ENCODE measurements around the gene HIVEP2.

HIVEP2 gene

DNA sequence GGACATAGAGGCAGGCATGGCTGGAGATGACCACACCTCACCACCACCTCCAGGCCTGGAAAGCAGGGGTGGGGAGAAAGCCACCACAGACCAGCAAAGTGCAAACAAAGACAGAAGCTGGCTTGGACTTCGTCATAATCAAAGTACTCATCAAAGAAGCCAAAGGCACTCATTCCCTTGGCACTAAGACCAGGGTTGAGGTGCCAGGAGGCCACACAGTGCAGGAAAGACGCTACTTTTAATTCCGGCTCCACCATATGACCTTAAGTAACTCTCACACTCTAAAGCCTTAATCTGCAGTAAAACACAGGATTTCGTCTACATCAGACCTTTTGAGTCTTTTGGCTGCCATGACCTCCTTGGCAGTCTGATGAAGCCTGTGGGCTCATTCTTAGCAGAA, 123.1 kb downstream of the HIVEP2 start:
- Histone ChIP-seq H2BK5ac (ENCODE audit: low read length) (no peak overlapping the region), H3K79me2 (ENCODE audit: control insufficient read depth, insufficient read depth, low read length) (no peaks in the 10 kb centered on the region), H3K4me2 (ENCODE audit: low read length) (no peak overlapping the region), H3K27ac (ENCODE audit: low read depth, low read length) (no peak overlapping the region), H3K9ac (ENCODE audit: low read length) (no peak overlapping the region), H4K8ac (ENCODE audit: low read depth, low read length) (no peak overlapping the region), H2BK15ac (replicated peaks; ENCODE audit: low read depth) (no peak overlapping the region), H2BK120ac (ENCODE audit: low read depth, low read length) (no peak overlapping the region), H3K27me3 (ENCODE audit: insufficient read depth, low read length, poor library complexity) (no peaks in the 10 kb centered on the region), H3K4me1 (ENCODE audit: control insufficient read depth, low read depth, low read length) (peaks cover 4% of the 10 kb centered on the region), H4K5ac (ENCODE audit: low read length) (no peak overlapping the region), H3K79me1 (ENCODE audit: low read length) (peaks cover 2% of the 10 kb centered on the region), H3K56ac (ENCODE audit: low read length) (no peak overlapping the region), H3K23ac (ENCODE audit: low read length) (peak overlapping the region; percentile 6), H3K4ac (ENCODE audit: low read depth, low read length) (no peak overlapping the region), H3K18ac (ENCODE audit: low read length) (no peak overlapping the region), H3K4me3 (ENCODE audit: low read length) (no peak overlapping the region), H2AK5ac (ENCODE audit: low read length) (no peak overlapping the region), H3K36me3 (ENCODE audit: control insufficient read depth, insufficient read depth, low read length) (no peaks in the 10 kb centered on the region)
- WGBS (ENCODE audit: extremely low coverage, insufficient coverage, low lambda C conversion rate) = no CpG with 5 or more reads among the region's 4 CpGs
- DNase-seq = no peak

GRCh38 chr6:142821164-142821716, 123.7 kb downstream of the HIVEP2 start:
- Histone ChIP-seq H3K4me3 (ENCODE audit: low read length) (no peak overlapping the region), H3K79me2 (ENCODE audit: control insufficient read depth, insufficient read depth, low read length) (no peaks in the 10 kb centered on the region), H3K18ac (ENCODE audit: low read length) (no peak overlapping the region), H3K4ac (ENCODE audit: low read depth, low read length) (no peak overlapping the region), H2AK5ac (ENCODE audit: low read length) (no peak overlapping the region), H3K56ac (ENCODE audit: low read length) (no peak overlapping the region), H4K5ac (ENCODE audit: low read length) (no peak overlapping the region), H3K4me1 (ENCODE audit: control insufficient read depth, low read depth, low read length) (peaks cover 4% of the 10 kb centered on the region), H3K4me2 (ENCODE audit: low read length) (no peak overlapping the region), H2BK5ac (ENCODE audit: low read length) (no peak overlapping the region), H2BK120ac (ENCODE audit: low read depth, low read length) (no peak overlapping the region), H2BK15ac (replicated peaks; ENCODE audit: low read depth) (no peak overlapping the region), H3K27ac (ENCODE audit: low read depth, low read length) (no peak overlapping the region), H3K36me3 (ENCODE audit: control insufficient read depth, insufficient read depth, low read length) (no peaks in the 10 kb centered on the region), H3K23ac (ENCODE audit: low read length) (no peak overlapping the region), H3K9ac (ENCODE audit: low read length) (no peak overlapping the region), H4K8ac (ENCODE audit: low read depth, low read length) (no peak overlapping the region), H3K27me3 (ENCODE audit: insufficient read depth, low read length, poor library complexity) (no peaks in the 10 kb centered on the region), H3K79me1 (ENCODE audit: low read length) (peaks cover 2% of the 10 kb centered on the region)
- no CpG with 5 or more reads among the region's 6 CpGs for WGBS (ENCODE audit: extremely low coverage, insufficient coverage, low lambda C conversion rate)
- no peak for DNase-seq

- no peaks in the 10 kb centered on the region for H3K79me2 ChIP-seq (ENCODE audit: control insufficient read depth, insufficient read depth, low read length)
- H4K8ac ChIP-seq (ENCODE audit: low read depth, low read length) = no peak overlapping the region
- no peaks in the 10 kb centered on the region for H3K27me3 ChIP-seq (ENCODE audit: insufficient read depth, low read length, poor library complexity)
- H3K4ac ChIP-seq (ENCODE audit: low read depth, low read length) = no peak overlapping the region
- no peak overlapping the region for H3K23ac ChIP-seq (ENCODE audit: low read length)
- H3K56ac ChIP-seq (ENCODE audit: low read length) = no peak overlapping the region
- WGBS (ENCODE audit: extremely low coverage, insufficient coverage, low lambda C conversion rate) = no CpG with 5 or more reads among the region's 4 CpGs
- H2BK15ac ChIP-seq (replicated peaks; ENCODE audit: low read depth) = no peak overlapping the region
- H3K79me1 ChIP-seq (ENCODE audit: low read length) = peaks cover 2% of the 10 kb centered on the region
- H3K27ac ChIP-seq (ENCODE audit: low read depth, low read length) = no peak overlapping the region
- H4K5ac ChIP-seq (ENCODE audit: low read length) = no peak overlapping the region
- DNase-seq = no peak
- H2BK120ac ChIP-seq (ENCODE audit: low read depth, low read length) = no peak overlapping the region
- H3K18ac ChIP-seq (ENCODE audit: low read length) = no peak overlapping the region
- no peaks in the 10 kb centered on the region for H3K36me3 ChIP-seq (ENCODE audit: control insufficient read depth, insufficient read depth, low read length)
- H3K4me2 ChIP-seq (ENCODE audit: low read length) = no peak overlapping the region
- no peak overlapping the region for H2BK5ac ChIP-seq (ENCODE audit: low read length)
- H3K4me3 ChIP-seq (ENCODE audit: low read length) = no peak overlapping the region
- no peak overlapping the region for H2AK5ac ChIP-seq (ENCODE audit: low read length)
- H3K9ac ChIP-seq (ENCODE audit: low read length) = no peak overlapping the region
- peaks cover 4% of the 10 kb centered on the region for H3K4me1 ChIP-seq (ENCODE audit: control insufficient read depth, low read depth, low read length)
These were observed 124.5 kb downstream of the HIVEP2 start for GRCh38 chr6:142820338-142821051.

DNA sequence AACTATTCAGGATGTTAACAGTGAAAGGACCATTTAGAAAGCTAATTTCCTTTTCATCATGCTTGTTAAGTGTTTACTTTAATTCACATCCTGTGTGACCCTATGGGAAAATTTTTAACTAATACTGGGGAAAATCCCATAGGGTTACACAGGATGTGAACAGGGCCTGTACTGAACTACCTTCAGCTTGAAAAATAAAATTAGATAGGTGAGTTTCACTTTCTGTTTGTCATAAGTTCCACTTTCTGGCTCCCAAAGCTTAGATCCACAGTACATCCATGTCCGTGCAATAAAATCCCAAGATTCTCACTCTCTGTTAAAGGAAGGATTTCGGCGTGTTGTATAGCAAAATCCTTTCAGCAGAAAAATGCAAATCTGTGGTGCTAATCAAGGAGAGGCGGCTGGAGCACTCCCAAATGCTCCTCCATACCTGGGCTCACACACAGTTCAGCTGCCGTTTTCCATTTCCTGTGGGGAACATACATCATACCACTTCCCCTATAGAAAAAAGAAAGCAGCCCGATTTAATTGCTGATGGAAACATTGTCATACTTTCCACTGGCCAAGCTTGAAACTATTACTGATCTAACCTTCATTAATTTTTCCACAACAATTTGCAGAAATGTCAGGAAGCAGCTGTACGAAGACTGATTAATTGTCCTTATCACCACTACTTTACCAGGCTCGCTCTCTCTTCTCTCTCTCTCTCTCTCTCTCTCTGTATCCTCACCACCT, 125.2 kb downstream of the HIVEP2 start:
- Histone ChIP-seq H2BK15ac (replicated peaks; ENCODE audit: low read depth) (no peak overlapping the region), H3K79me2 (ENCODE audit: control insufficient read depth, insufficient read depth, low read length) (no peaks in the 10 kb centered on the region), H3K56ac (ENCODE audit: low read length) (no peak overlapping the region), H3K18ac (ENCODE audit: low read length) (no peak overlapping the region), H3K79me1 (ENCODE audit: low read length) (peaks cover 2% of the 10 kb centered on the region), H3K4ac (ENCODE audit: low read depth, low read length) (no peak overlapping the region), H2BK5ac (ENCODE audit: low read length) (no peak overlapping the region), H3K27me3 (ENCODE audit: insufficient read depth, low read length, poor library complexity) (no peaks in the 10 kb centered on the region), H3K27ac (ENCODE audit: low read depth, low read length) (no peak overlapping the region), H3K4me3 (ENCODE audit: low read length) (no peak overlapping the region), H3K36me3 (ENCODE audit: control insufficient read depth, insufficient read depth, low read length) (no peaks in the 10 kb centered on the region), H3K4me1 (ENCODE audit: control insufficient read depth, low read depth, low read length) (peaks cover 4% of the 10 kb centered on the region), H3K23ac (ENCODE audit: low read length) (no peak overlapping the region), H4K5ac (ENCODE audit: low read length) (no peak overlapping the region), H3K4me2 (ENCODE audit: low read length) (no peak overlapping the region), H2AK5ac (ENCODE audit: low read length) (no peak overlapping the region), H2BK120ac (ENCODE audit: low read depth, low read length) (no peak overlapping the region), H3K9ac (ENCODE audit: low read length) (no peak overlapping the region), H4K8ac (ENCODE audit: low read depth, low read length) (no peak overlapping the region)
- DNase-seq = peak; percentile 28
- no CpG with 5 or more reads among the region's 8 CpGs for WGBS (ENCODE audit: extremely low coverage, insufficient coverage, low lambda C conversion rate)

DNA sequence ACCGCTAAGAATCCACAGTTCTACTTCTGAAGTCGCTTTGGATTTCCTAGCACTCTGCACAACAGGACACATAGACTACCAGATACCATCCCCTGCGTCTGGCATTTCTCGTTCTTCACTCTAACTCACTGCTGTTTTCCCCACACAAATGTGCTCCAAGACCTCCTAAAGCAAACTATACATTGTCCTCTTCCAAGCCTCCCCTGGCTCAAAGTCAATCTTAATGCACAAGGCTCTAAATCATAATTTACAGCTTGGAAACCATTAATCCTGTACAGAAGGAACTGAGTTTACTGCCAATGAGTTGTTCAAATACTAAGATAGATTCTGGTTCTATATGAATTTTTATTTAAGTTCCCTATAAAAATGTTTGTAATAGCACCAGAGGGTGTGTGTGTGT, 128.5 kb downstream of the HIVEP2 start:
- Histone ChIP-seq H3K4ac (ENCODE audit: low read depth, low read length) (no peak overlapping the region), H3K4me2 (ENCODE audit: low read length) (no peak overlapping the region), H3K4me3 (ENCODE audit: low read length) (no peak overlapping the region), H3K79me2 (ENCODE audit: control insufficient read depth, insufficient read depth, low read length) (no peaks in the 10 kb centered on the region), H3K27me3 (ENCODE audit: insufficient read depth, low read length, poor library complexity) (no peaks in the 10 kb centered on the region), H3K79me1 (ENCODE audit: low read length) (peaks cover 2% of the 10 kb centered on the region), H4K8ac (ENCODE audit: low read depth, low read length) (no peak overlapping the region), H3K36me3 (ENCODE audit: control insufficient read depth, insufficient read depth, low read length) (no peaks in the 10 kb centered on the region), H3K18ac (ENCODE audit: low read length) (no peak overlapping the region), H3K56ac (ENCODE audit: low read length) (no peak overlapping the region), H3K27ac (ENCODE audit: low read depth, low read length) (no peak overlapping the region), H2BK120ac (ENCODE audit: low read depth, low read length) (no peak overlapping the region), H3K4me1 (ENCODE audit: control insufficient read depth, low read depth, low read length) (peaks cover 2% of the 10 kb centered on the region), H2BK5ac (ENCODE audit: low read length) (no peak overlapping the region), H3K9ac (ENCODE audit: low read length) (no peak overlapping the region), H2BK15ac (replicated peaks; ENCODE audit: low read depth) (no peak overlapping the region), H3K23ac (ENCODE audit: low read length) (no peak overlapping the region), H2AK5ac (ENCODE audit: low read length) (no peak overlapping the region), H4K5ac (ENCODE audit: low read length) (no peak overlapping the region)
- DNase-seq = no peak
- WGBS (ENCODE audit: extremely low coverage, insufficient coverage, low lambda C conversion rate) = 100% methylated on average over 2 of the region's 4 CpGs
